Progenitor cell of endocrine pancreas (in vitro differentiated cells): Measurements from ENCODE around the gene PARP9. TPM values are rescaled to one million over a fixed set of nuclear protein-coding genes. Genes with fewer than 3 reads are reported as not detected.

Experiments used
- DNase-seq: peaks from one replicate; pipeline ENCODE4 v3.0.0; 2021; ENCODE audit warnings: low spot score; ENCODE audit not compliant: unreplicated experiment
- H3K27ac Mint-ChIP-seq: 2 replicates; pipeline ENCODE4 v1.8.0; 2021; ENCODE audit warnings: mild to moderate bottlenecking, moderate library complexity, mixed read lengths
- H3K27me3 Mint-ChIP-seq: 2 replicates; pipeline ENCODE4 v1.8.0; 2021; ENCODE audit warnings: mixed read lengths
- H3K36me3 Mint-ChIP-seq: 2 replicates; pipeline ENCODE4 v1.8.0; 2022; ENCODE audit warnings: mixed read lengths; ENCODE audit not compliant: insufficient read depth
- H3K4me1 Mint-ChIP-seq: 2 replicates; pipeline ENCODE4 v1.8.0; 2021; ENCODE audit warnings: low read depth, mixed read lengths
- H3K4me3 Mint-ChIP-seq: 2 replicates; pipeline ENCODE4 v1.8.0; 2021; ENCODE audit warnings: low read depth, mild to moderate bottlenecking, moderate library complexity, mixed read lengths
- H3K9me3 Mint-ChIP-seq: 2 replicates; pipeline ENCODE4 v1.8.0; 2021; ENCODE audit warnings: low read depth, mixed read lengths
- CTCF ChIP-seq: fragments of 200-600 bp; sonication (generic); IDR thresholded peaks from one replicate; pipeline ENCODE4 v1.5.0; 2021; ENCODE audit warnings: antibody characterized with exemption, mild to moderate bottlenecking; ENCODE audit not compliant: unreplicated experiment
- total RNA-seq: library from RNA; stranded (reverse); gene quantifications from 2 replicates; pipeline ENCODE4 v1.2.1, GENCODE V29; 2021

PARP9 gene
- total RNA-seq, 1 donor from 2014 or later = 11.3 TPM

- no peaks in the 10 kb centered on the region for H3K9me3 Mint-ChIP-seq
- no peaks in the 10 kb centered on the region for H3K4me1 Mint-ChIP-seq
- no peak for TF ChIP-seq CTCF
- no peaks in the 10 kb centered on the region for H3K36me3 Mint-ChIP-seq
- no peak overlapping the region for H3K4me3 Mint-ChIP-seq
- no peak for DNase-seq
- H3K27me3 Mint-ChIP-seq = no peaks in the 10 kb centered on the region
- H3K27ac Mint-ChIP-seq = no peak overlapping the region
Measured at GRCh38 chr3:122590610-122591009, 26.5 kb upstream of the PARP9 start.

- no peaks in the 10 kb centered on the region for H3K9me3 Mint-ChIP-seq
- DNase-seq = no peak
- no peak for TF ChIP-seq CTCF
Measured at GRCh38 chr3:122589297-122589696, 25.2 kb upstream of the PARP9 start.

GRCh38 chr3:122587572-122587971 is 23.5 kb upstream of the PARP9 start:
- peaks cover 2% of the 10 kb centered on the region for H3K36me3 Mint-ChIP-seq
- no peaks in the 10 kb centered on the region for H3K27me3 Mint-ChIP-seq
- H3K4me3 Mint-ChIP-seq = no peak overlapping the region
- peaks cover 3% of the 10 kb centered on the region for H3K9me3 Mint-ChIP-seq
- TF ChIP-seq CTCF = no peak
- no peak for DNase-seq
- H3K27ac Mint-ChIP-seq = no peak overlapping the region
- no peaks in the 10 kb centered on the region for H3K4me1 Mint-ChIP-seq

More at GRCh38 chr3:122589297-122589696, 25.2 kb upstream of the PARP9 start:
- Mint-ChIP-seq H3K4me1 (no peaks in the 10 kb centered on the region), H3K27ac (no peak overlapping the region), H3K27me3 (no peaks in the 10 kb centered on the region), H3K4me3 (no peak overlapping the region), H3K36me3 (no peaks in the 10 kb centered on the region)

- no peaks in the 10 kb centered on the region for H3K4me1 Mint-ChIP-seq
- no peaks in the 10 kb centered on the region for H3K27me3 Mint-ChIP-seq
- H3K36me3 Mint-ChIP-seq = peaks cover 3% of the 10 kb centered on the region
- DNase-seq = no peak
- no peak overlapping the region for H3K4me3 Mint-ChIP-seq
- H3K27ac Mint-ChIP-seq = no peak overlapping the region
- TF ChIP-seq CTCF = no peak
- H3K9me3 Mint-ChIP-seq = peaks cover 5% of the 10 kb centered on the region
Measured at GRCh38 chr3:122586773-122587485, 22.8 kb upstream of the PARP9 start.

- Mint-ChIP-seq H3K36me3 (peaks cover 5% of the 10 kb centered on the region), H3K4me1 (no peaks in the 10 kb centered on the region), H3K27ac (no peak overlapping the region), H3K9me3 (peaks cover 12% of the 10 kb centered on the region), H3K4me3 (no peak overlapping the region), H3K27me3 (no peaks in the 10 kb centered on the region)
- no peak for DNase-seq
- TF ChIP-seq CTCF = no peak
Measured at GRCh38 chr3:122586098-122586497, 22.0 kb upstream of the PARP9 start.
